ENCODE results near the gene GNG7. TPM values are rescaled to one million over a fixed set of nuclear protein-coding genes. Genes with fewer than 3 reads are reported as not detected.
"Not testable (repeated sequence)": the region's sequence is repeated elsewhere in the genome, so short reads cannot be mapped to it uniquely, and the experiment has no call there.

The GNG7 gene
- total RNA-seq, 2 experiments from 2014 or later, result 1.2 to 2.2 TPM

DNA sequence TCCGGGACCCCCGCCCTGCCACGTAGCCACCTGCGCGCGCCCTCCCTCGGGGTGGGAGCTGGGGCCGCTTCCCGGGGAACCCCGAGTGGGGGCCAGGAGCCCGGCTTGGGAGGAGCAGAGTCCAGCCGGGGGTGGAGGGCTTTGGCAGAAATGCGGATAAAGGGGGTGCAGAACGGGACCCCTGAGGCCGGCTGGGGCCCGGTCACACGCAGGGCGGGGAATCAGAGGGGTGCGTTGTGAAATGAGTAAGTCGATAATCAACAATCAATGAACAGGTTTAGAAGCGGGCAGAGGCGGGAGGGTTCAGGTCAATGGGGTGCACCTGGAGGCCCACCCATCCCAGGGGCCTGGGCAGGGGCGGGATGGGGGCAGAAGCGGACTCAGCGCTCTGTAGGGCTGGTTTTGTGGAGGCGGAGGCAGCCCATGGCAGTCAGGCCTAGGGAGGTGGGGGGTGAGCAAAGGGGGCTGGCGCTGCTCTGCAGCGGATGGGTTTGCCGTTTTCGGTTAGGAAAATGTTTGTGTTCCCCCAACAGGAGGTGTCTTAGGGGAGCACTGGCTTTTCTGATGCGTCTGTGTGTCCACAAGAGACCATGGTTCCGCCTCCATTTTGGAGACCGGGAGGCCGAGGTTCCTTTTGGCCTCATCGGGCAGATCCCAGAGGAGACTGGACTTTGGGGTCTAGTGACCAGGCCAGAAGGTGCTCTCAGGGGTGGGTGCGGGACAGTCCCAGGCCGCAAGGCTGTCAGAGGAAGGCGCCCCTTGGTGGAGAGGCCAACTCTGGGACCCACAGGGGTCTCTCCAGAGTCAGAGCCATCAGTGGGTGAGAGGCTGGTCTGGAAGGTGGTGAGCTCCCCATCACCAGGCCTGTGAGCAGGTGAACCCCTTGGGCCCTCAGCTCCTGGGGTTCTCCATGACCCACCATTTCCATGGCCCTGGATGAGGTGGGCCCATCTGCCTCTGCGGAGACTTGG lies 19.4 kb upstream of the GNG7 start:
- H3K4me3 Mint-ChIP-seq, result no peak overlapping the region
- no peaks in the 10 kb centered on the region for H3K36me3 Mint-ChIP-seq
- no peaks in the 10 kb centered on the region for H3K4me1 Mint-ChIP-seq
- ATAC-seq (ENCODE audit: low read depth), result no peak
- no peak overlapping the region for H3K27ac Mint-ChIP-seq
- no peaks in the 10 kb centered on the region for H3K9me3 Mint-ChIP-seq
- DNase-seq, result no peak
- POLR2A ChIA-PET, result no interaction called here
- H3K27me3 Mint-ChIP-seq, result peaks cover 23% of the 10 kb centered on the region

DNA sequence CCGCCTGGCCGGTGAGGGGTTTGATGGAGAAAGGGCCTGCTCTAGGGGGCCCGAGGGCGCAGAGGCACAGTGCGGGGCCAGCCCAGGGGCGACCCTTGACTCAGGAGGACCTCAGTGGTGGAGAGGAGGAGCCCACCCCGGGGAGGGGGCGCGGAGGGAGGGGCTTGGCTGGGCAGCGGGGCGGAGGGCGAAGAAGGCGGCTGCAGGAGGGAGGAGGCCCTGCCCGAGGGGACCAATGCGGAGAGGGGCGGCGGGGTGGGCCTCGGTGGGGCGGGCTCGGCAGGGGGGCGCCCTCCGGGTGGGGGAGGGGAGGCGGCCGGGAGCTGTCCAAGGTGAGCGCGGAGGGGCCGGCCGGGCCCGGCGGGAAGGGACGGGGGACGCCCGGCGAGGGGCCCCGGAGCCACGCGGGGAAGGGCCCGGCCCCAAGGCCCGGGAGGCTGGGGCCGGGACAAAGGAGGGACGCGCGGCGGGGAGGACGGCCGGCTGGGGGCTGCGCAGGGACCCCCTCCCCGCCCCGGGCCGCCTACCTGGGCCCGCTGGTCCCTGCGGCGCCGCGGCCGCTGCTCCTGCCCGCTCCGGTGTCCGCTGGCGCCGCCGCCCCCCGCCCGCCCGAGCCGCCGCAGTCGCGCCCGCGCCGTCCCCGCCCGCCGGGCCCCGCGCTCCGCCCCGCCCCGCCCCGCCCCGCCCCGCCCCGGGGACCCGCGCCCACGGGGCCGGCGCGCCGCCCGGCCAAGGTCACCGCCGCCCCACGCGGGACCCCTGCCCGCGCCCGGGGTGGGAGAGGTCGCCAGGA lies 18.5 kb upstream of the GNG7 start, which contains the start of gene DIRAS1:
Gene DIRAS1, minus strand, starts transcription at position 596 of the 793 bp plus-strand sequence. CDS start 3,566 bp downstream, outside the sequence.
- Mint-ChIP-seq H3K27me3 (peaks cover 21% of the 10 kb centered on the region), H3K4me1 (no peaks in the 10 kb centered on the region), H3K4me3 (no peak within 1 kb of the TSS), H3K36me3 (no peaks in the 10 kb centered on the region), H3K27ac (no peak within 1 kb of the TSS), H3K9me3 (peaks cover under 1% of the 10 kb centered on the region)
- ATAC-seq (ENCODE audit: low read depth) (no peak), DNase-seq (no peak)
- POLR2A ChIA-PET, result no interaction called here

DNA sequence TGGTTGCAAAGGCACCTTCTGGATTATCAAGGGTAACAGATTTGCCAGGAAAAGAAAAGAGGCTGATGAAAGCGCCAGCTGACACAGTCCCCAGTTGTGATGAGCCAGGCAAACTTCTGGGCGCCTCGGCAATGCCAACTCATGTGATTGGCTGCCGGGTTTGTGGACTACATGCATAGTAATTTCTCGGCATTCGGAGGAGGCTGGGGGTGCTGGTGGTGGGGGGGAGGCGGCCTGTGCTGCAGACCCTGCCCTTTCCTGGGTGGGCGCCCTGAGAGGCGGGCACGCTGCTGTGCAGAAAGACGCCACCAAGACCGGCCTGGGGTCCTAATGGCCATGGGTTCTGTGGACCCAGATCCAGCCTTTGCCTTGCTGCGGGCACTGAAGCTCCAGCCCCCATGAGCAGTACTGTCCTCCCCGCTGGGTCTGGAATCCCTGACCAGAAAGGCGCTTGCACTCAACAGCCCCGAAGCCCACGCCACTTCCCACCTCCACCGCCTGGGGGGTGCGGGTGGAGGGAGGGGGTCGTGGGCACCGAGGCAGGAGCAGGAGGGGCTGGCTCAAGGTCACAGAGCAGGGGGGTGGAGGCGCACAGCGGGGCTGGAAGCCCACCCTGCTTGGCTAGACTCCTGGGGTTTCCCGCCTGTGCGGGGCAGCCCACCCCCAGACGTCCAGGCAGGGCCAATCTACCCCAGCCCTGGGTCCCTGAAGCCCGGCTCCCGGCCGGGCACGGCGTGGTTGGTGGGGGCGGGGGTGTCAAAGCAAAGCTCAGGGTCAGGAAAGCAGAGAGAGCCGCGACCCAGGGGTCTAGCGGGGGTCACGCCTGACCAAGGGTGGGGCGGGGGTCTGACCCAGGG lies 17.7 kb upstream of the GNG7 start:
- Mint-ChIP-seq H3K27ac (no peak overlapping the region), H3K36me3 (peaks cover 3% of the 10 kb centered on the region), H3K9me3 (peaks cover 8% of the 10 kb centered on the region), H3K4me3 (no peak overlapping the region), H3K4me1 (no peaks in the 10 kb centered on the region), H3K27me3 (peaks cover 21% of the 10 kb centered on the region)
- POLR2A ChIA-PET, result no interaction called here
- ATAC-seq (ENCODE audit: low read depth) (no peak), DNase-seq (no peak)

DNA sequence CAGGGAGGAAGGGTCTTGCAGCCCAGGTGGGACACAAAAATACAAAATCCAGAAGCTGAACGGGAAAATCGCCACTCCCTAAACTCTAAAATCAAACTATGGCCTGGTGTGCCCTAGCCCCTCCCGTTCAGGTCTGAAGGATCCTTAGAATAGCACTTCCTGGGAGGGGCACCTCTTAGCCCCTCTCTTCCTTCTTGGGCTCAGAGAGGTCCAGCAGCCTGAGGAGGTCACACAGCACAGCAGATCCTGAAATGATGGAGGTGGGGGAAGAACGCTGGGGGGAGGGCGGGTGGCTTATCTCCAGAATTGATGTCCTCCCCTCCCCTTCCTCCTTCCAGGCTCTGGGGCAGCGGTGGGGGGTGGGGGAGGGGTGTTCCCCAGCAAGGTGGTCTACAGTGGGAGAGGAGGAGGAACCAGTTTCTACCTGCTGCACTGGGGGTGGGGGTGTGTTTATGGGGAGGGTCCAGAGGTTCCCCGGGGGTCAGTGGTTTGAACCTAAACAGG lies 16.8 kb upstream of the GNG7 start:
- H3K27me3 Mint-ChIP-seq, result peaks cover 21% of the 10 kb centered on the region
- no peak for ATAC-seq (ENCODE audit: low read depth)
- no peak overlapping the region for H3K27ac Mint-ChIP-seq

DNA sequence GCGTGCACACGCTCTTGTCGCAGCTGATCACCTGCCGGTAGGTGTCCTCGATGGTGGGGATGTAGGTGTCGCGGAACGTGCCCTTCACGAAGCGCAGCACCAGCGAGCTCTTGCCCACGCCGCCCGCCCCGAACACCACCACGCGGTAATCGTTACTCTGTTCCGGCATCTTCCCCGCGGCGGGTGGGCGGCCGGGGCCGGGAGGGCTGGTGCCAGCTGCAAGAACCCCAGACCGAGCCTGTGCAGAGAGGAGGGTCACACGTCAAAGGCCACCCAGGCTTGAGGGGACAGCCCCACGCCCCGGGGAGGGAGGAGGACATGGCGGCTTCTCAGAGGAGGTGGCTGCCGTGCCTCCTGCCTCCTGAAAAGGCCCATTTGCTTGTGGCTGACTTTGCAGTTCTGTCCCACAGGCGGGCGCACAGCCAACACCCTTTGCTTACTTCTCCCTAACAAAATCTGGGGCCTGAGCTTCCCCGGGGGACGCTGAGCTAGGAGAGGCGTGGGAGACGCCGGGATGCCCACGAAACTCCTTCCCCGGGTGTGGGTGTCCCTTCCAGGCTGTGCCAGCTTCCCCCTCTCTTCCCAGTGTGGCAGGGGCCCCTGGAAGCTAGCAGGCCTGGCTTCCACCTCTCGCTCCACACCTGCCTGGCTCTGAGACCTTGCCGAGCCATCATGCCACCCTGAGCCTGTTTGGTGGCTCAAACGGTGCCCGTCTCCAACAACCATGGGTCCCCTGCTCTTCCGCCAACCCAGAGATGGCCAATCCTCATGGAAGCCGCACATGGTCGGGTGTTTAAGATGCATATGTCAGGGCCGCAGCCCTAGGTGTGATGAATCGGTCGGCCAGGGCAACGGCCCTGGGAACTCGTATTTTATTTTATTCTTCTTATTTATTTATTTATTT lies 15.4 kb upstream of the GNG7 start:
- Mint-ChIP-seq H3K9me3 (peaks cover 11% of the 10 kb centered on the region), H3K27ac (no peak overlapping the region), H3K4me3 (no peak overlapping the region), H3K36me3 (peaks cover 3% of the 10 kb centered on the region), H3K4me1 (no peaks in the 10 kb centered on the region), H3K27me3 (peaks cover 21% of the 10 kb centered on the region)
- DNase-seq (no peak), ATAC-seq (ENCODE audit: low read depth) (no peak)
- POLR2A ChIA-PET, result no interaction called here

More for the DNA sequence above, 16.8 kb upstream of the GNG7 start:
- Mint-ChIP-seq H3K9me3 (peaks cover 11% of the 10 kb centered on the region), H3K4me3 (no peak overlapping the region), H3K4me1 (no peaks in the 10 kb centered on the region), H3K36me3 (peaks cover 3% of the 10 kb centered on the region)
- DNase-seq, result no peak
- POLR2A ChIA-PET, result no interaction called here

DNA sequence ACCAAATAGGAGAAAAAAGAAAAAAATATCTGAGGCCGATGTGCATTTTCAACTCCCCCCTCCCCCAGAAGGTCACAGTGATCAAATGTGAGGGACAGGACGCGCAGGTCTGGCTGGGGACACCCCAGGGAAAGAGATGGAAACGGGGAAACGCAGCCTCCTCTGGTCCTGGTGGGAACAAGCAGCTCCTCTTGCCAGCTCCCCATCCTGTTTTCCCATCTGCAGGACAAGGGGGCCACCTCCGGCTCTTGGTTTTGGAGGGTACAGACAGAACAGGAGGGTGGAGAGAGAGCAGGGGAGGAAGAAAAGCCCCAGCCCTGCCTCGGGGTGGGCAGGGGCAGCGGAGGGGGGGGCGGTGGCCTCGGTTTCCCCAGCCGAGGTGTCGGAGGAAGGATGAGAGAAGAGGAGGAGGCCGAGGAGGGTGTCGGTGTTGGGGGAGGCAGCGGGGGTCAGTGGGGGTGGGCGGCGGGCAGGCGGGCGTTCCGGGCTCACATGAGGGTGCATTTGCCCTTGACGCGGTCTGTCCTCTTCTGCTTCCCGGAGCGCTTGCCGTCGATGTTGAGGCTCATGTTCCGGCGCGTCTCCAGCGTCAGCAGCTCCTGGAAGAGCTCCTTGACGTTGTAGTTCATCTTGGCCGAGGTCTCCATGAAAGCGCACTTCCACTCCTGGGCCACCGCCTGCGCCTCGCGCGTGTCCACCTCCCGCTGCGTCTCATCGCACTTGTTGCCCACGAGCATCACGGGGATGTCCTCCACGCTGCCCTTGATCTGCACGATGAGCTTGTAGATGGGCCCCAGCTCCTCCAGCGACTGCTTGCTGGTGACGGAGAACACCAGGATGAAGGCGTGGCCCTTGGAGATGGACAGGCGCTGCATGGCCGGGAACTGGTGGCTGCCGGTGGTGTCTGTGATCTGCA lies 14.5 kb upstream of the GNG7 start:
- Mint-ChIP-seq H3K36me3 (peaks cover 3% of the 10 kb centered on the region), H3K4me3 (no peak overlapping the region), H3K4me1 (no peaks in the 10 kb centered on the region), H3K27ac (no peak overlapping the region), H3K9me3 (peaks cover 11% of the 10 kb centered on the region), H3K27me3 (peaks cover 18% of the 10 kb centered on the region)
- DNase-seq, result no peak
- no peak for ATAC-seq (ENCODE audit: low read depth)
- POLR2A ChIA-PET, result no interaction called here

DNA sequence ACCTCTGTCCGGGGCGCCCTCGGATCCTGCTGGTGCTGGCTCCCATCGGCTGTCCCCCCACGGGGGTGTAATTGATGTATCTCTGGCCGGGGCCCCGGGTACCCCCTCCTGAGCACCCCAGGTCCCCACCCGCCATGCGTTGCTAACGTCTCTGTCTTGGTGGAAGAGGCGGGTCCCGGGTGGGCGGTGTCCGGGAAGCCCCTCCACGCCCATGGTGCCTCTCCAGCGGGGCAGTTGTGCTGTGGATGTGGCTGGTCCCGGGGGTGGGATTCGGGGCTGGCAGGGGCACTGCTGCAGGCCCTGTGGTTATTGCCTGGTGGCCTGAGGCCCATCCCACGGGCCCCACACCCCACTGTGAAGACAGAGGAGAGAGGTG lies 13.8 kb upstream of the GNG7 start:
- Mint-ChIP-seq H3K4me1 (no peaks in the 10 kb centered on the region), H3K27ac (no peak overlapping the region), H3K9me3 (peaks cover 11% of the 10 kb centered on the region), H3K4me3 (no peak overlapping the region), H3K27me3 (peaks cover 13% of the 10 kb centered on the region), H3K36me3 (peaks cover 3% of the 10 kb centered on the region)
- DNase-seq, result no peak
- POLR2A ChIA-PET, result no interaction called here
- no peak for ATAC-seq (ENCODE audit: low read depth)

DNA sequence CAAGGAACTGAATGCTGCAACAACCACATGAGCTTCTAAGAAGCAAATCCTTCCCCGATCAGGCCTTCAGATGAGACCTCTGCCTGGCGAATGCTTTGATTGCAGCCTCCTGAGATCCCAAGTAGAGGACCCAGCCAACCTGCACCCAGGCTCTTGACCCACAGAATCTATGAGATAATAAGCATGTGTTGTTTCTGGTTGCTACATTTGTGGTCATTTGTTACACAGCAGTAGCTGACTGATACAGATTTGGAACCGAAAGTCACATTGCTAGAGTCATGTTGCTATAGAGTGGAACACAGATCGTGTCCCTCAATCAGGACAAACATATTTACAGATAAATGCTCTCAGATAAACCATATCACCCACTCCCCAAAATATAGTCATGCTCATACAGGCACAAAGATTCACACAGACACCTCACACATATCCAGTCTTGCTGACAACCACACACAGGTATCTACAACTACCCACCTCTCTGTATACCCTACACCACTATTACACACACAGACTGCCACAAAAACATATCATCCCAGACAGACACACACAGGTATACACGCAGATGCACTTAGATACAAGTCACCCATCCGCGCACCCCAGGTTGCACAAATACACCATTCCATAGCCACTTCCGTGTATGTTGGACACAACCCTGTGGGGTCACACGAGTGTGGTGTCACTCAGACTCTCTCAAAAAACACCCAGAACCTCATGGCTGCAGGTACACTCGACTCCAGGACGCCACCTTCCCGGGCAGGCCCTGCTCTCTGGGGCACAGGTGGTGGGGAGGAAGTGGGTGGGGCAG lies 13.2 kb upstream of the GNG7 start:
- H3K36me3 Mint-ChIP-seq, result peaks cover 3% of the 10 kb centered on the region
- no peak for DNase-seq
- H3K4me1 Mint-ChIP-seq, result no peaks in the 10 kb centered on the region
- H3K27ac Mint-ChIP-seq, result no peak overlapping the region
- ATAC-seq (ENCODE audit: low read depth), result no peak
- H3K4me3 Mint-ChIP-seq, result no peak overlapping the region
- POLR2A ChIA-PET, result interaction anchor here (1.1 kb wide), 1 partner anchor 67 kb away, joined by 3 read pairs; no protein-coding TSS in a partner anchor
- H3K9me3 Mint-ChIP-seq, result peaks cover 11% of the 10 kb centered on the region
- H3K27me3 Mint-ChIP-seq, result peaks cover 13% of the 10 kb centered on the region

DNA sequence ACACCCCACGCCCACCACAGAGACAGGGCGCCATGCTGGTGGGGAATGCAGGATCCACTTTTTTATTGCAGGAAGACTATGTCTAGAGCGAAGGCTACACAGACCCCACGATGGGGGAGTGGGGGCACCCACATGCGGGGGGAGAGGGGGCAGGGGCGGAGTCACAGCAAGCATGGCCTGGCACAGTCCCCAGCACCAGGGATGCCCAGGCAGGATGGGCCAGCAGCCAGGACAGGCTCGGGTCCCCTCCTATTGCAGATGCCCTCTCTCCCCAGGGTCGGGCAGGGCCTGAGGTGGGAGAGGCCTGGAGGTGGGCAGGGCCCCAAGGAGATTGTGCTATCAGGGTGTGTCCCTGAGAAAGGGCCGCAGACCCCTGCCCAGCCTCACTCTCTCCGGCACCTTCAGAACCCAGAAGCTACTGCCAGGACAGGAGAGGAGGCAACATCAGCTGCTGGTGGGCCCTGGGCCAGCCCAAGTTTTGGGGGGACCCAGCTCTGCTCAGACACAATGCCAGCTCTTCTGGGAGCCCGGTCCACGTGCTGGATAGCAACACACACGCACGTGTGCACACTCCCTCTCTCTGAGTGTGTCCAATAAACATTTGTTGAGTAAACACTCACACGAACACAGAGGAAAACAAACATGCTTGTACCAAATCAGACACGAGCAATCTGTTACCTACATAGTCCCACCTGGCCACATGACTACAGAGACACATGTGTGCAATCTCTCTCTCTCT lies 12.2 kb upstream of the GNG7 start:
- Mint-ChIP-seq H3K27me3 (peaks cover 8% of the 10 kb centered on the region), H3K4me3 (no peak overlapping the region), H3K36me3 (peaks cover 3% of the 10 kb centered on the region), H3K27ac (no peak overlapping the region), H3K4me1 (peaks cover 2% of the 10 kb centered on the region), H3K9me3 (peaks cover 11% of the 10 kb centered on the region)
- POLR2A ChIA-PET, result interaction anchor here (1.1 kb wide), 1 partner anchor 66 kb away, joined by 3 read pairs; no protein-coding TSS in a partner anchor
- ATAC-seq (ENCODE audit: low read depth), result no peak
- DNase-seq, result no peak

DNA sequence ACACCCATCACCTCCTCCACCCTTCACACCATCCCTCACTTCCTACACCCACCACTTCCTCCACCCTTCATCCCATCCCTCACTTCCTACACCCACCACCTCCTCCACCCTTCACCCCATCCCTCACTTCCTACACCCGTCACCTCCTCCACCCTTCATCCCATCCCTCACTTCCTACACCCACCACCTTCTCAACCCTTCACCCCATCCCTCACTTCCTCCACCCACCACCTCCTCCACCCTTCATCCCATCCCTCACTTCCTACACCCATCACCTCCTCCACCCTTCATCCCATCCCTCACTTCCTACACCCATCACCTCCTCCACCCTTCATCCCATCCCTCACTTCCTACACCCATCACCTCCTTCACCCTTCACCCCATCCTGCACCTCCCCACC lies 11.6 kb upstream of the GNG7 start:
- H3K27me3 Mint-ChIP-seq; POLR2A ChIA-PET; ATAC-seq (ENCODE audit: low read depth); H3K4me3 Mint-ChIP-seq; DNase-seq; H3K36me3 Mint-ChIP-seq; H3K4me1 Mint-ChIP-seq; H3K27ac Mint-ChIP-seq: not testable (repeated sequence)
- H3K9me3 Mint-ChIP-seq, result peaks cover 11% of the 10 kb centered on the region
